Mucosa of descending colon (tissue), 3 donors: ENCODE data around the gene NEK6. TPM values are rescaled to one million over a fixed set of nuclear protein-coding genes. Genes with fewer than 3 reads are reported as not detected.

ENCODE experiments used
- ATAC-seq: fragments of 200-7000 bp; cut with Tn5 transposase; one replicate; pipeline ENCODE4 v1.9.1; 2020; ENCODE audit warnings: mild to moderate bottlenecking, moderate library complexity
- DNase-seq, 3 donors: peaks; one replicate each; pipeline ENCODE4 v3.0.0-alpha.2; 2020
- H3K36me3 ChIP-seq: fragments of 200-600 bp; one replicate; pipeline ENCODE4 v1.8.0; 2021; ENCODE audit warnings: low read depth, mild to moderate bottlenecking
- H3K4me1 ChIP-seq: fragments of 200-600 bp; one replicate; pipeline ENCODE4 v1.8.0; 2021; ENCODE audit warnings: low read depth, mild to moderate bottlenecking
- H3K4me3 ChIP-seq: fragments of 200-600 bp; one replicate; pipeline ENCODE4 v1.8.0; 2021; ENCODE audit warnings: mild to moderate bottlenecking
- H3K9me3 ChIP-seq: fragments of 200-600 bp; one replicate; pipeline ENCODE4 v1.8.0; 2021; ENCODE audit warnings: mild to moderate bottlenecking
- intact Hi-C, 2 donors: fragments of 100-400 bp; cut with DNase I in 1 of 2; cut with micrococcal nuclease in 1 of 2; formaldehyde crosslinking; loops; one replicate each; pipeline versions ENCODE4 v1.11.0 to v1.11.1; 2022; cut with DNase I, micrococcal nuclease
- total RNA-seq, 3 donors: library from RNA; stranded (reverse); fragmentation: NEBNext Ultra II Directional in 2 of 3; extraction: Animal tissue kit (Norgen Biotek cat#: 25700) in 2 of 3; gene quantifications; one replicate each; pipeline versions ENCODE4 v1.2.1 to v1.2.4, GENCODE V29; 2021 to 2023
- TF ChIP-seq, protein P1 (sequence below): fragments of 200-600 bp; IDR thresholded peaks from one replicate; pipeline ENCODE4 v1.8.0; 2022; ENCODE audit warnings: antibody characterized with exemption, mild to moderate bottlenecking
- donor health status: DM: no; HTN: no; CAD: no; lungs with moderate emphysema.
- donor health status: DM: no; HTN: no; CAD: no.
- donor health status: DM: no; HTN: yes; CAD: no.

The NEK6 gene
- total RNA-seq, 3 donors from 2014 or later, result 41.1 to 65.0 (median 51.8) TPM

DNA sequence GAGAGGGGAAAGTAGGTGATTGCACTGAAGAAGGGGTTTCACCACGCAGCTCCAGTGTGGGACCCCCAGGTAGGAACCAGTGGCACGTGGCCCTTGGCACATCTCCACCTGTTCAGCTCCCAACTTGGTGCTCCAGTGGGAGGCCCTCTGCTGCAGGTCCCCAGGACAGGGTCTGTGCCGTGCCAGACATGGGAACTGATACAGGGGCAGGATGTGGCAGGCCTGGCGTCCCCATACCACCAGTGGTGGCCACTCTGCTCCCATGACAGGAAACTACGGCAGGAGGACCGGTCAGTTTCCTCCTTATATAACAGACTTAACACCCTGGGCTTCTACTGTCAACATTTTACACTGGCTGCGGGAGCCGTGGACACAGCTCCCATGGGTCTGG, 90.2 kb downstream of the NEK6 start:
- TF ChIP-seq, protein P1, sequence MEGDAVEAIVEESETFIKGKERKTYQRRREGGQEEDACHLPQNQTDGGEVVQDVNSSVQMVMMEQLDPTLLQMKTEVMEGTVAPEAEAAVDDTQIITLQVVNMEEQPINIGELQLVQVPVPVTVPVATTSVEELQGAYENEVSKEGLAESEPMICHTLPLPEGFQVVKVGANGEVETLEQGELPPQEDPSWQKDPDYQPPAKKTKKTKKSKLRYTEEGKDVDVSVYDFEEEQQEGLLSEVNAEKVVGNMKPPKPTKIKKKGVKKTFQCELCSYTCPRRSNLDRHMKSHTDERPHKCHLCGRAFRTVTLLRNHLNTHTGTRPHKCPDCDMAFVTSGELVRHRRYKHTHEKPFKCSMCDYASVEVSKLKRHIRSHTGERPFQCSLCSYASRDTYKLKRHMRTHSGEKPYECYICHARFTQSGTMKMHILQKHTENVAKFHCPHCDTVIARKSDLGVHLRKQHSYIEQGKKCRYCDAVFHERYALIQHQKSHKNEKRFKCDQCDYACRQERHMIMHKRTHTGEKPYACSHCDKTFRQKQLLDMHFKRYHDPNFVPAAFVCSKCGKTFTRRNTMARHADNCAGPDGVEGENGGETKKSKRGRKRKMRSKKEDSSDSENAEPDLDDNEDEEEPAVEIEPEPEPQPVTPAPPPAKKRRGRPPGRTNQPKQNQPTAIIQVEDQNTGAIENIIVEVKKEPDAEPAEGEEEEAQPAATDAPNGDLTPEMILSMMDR, result no peak
- no peak for DNase-seq
- H3K9me3 ChIP-seq, result no peaks in the 10 kb centered on the region

DNA sequence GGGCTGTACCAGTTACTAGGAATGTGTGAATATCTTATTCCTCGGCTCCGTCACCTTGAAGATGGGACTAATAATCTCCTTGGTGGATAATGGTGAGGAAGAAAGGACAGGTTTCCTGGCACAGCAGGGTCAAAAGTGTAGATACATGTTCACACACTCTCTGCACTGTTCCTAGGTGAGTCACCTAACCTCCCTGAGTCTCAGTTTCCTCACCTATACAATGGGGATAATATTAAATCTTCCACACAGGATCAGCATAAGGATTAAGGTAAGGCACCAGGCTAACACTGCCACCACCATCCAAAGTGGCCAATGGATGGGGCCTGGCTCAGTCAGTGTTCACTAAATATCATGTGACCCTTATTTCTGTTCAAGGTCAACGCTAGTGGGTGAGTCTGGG, 90.6 kb downstream of the NEK6 start:
- no peaks in the 10 kb centered on the region for H3K4me1 ChIP-seq
- H3K4me3 ChIP-seq, result no peak overlapping the region
- TF ChIP-seq, protein P1, result no peak
- peaks cover 5% of the 10 kb centered on the region for H3K36me3 ChIP-seq
- no peak for DNase-seq
- intact Hi-C loops, result no loop called here
- no peaks in the 10 kb centered on the region for H3K9me3 ChIP-seq
- no peak for ATAC-seq

More for the DNA sequence above, 90.2 kb downstream of the NEK6 start:
- intact Hi-C loops, result no loop called here
- no peak for ATAC-seq
- H3K4me3 ChIP-seq, result no peak overlapping the region
- H3K36me3 ChIP-seq, result peaks cover 5% of the 10 kb centered on the region
- no peaks in the 10 kb centered on the region for H3K4me1 ChIP-seq

DNA sequence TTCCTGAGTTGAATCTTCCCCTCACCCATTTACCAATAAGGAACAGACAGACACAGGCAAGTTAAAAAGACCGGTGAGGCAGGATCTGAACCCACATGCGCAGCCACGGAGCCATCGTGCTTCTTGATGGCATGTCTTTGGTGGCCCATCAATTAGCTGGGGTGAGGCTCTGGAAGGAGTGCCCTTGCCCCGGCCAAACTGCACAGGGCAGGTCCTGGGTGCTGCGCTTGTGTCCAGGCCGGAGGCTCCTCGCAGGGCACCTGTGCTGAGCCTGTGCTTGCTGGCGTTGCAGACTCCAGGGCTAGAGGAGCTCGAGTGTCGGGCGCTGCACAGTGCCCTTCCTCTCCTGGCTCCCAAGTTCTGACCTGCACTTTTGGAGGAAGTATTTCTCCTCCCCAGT, 91.1 kb downstream of the NEK6 start:
- H3K36me3 ChIP-seq, result peaks cover 5% of the 10 kb centered on the region

DNA sequence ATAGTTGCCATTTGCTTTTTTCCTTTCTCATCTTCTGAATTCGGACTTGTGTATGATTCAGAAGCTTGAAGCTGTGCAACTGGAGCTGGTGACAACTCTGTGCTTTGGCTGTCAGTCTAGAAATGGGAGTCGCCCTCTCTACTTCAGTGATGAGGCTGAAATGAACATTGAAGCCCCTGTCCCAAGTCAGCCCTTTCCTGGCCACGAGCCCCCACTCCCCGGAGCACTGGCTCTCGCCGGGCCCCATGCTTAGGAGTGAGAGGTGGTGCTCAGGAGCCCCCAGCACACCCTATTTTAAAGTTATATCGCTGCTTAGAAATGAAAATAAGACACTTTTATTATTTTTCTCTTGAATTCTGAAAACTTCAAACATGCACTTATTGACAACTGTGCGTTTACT, 91.5 kb downstream of the NEK6 start:
- no peak for ATAC-seq
- no peak for DNase-seq
- intact Hi-C loops, result no loop called here
- Histone ChIP-seq H3K36me3 (peaks cover 5% of the 10 kb centered on the region), H3K4me1 (no peaks in the 10 kb centered on the region), H3K4me3 (no peak overlapping the region), H3K9me3 (no peaks in the 10 kb centered on the region)
- TF ChIP-seq, protein P1, result no peak

More for the DNA sequence above, 91.1 kb downstream of the NEK6 start:
- Histone ChIP-seq H3K4me3 (no peak overlapping the region), H3K9me3 (no peaks in the 10 kb centered on the region), H3K4me1 (no peaks in the 10 kb centered on the region)
- no peak for DNase-seq
- TF ChIP-seq, protein P1, result no peak
- no peak for ATAC-seq
- intact Hi-C loops, result no loop called here

DNA sequence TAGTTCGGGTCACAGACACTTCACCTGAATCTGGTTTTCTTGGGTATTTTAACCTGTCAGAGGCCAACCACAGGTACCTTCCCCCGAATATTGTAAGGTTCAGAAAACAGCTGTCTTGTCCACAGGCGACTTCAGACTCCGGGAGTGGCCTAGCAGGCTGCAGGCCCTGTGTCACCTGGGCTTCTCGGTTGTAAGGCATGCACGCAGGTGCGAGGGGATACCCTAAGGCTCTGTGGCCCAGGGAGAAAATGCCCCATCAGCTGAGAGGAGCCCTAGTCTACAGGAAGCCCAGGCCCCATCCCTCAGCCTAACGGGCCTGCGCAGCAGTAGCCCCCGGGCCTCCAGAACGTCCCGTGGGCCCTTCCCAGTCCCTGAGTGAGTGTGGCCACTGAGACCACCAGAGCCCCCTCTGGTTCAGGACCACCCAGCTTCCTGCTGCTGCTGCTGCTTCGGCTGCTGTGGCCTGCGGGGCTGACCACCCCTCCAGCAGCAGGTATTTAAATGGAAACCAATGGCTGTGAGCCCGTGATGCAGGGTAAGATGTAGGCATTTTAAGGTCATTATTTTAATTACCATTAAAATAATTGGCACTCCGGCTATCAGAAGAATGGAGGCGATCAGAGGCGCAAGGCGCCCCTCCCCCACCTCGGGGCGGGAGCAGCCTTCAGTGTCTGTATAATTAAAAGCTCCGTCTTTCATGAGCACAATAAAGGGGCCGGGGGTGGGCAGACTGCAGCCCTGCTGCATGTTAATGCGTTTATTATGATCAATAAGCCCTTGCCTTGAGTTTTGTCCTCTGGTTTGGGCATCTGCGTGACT, 92.1 kb downstream of the NEK6 start:
- Histone ChIP-seq H3K4me1 (no peaks in the 10 kb centered on the region), H3K9me3 (no peaks in the 10 kb centered on the region), H3K36me3 (peaks cover 5% of the 10 kb centered on the region), H3K4me3 (no peak overlapping the region)
- no peak for ATAC-seq
- intact Hi-C loops, result no loop called here
- DNase-seq, result no peak
- TF ChIP-seq, protein P1, result no peak
